ENCODE data around the gene TRDMT1.

Gene TRDMT1

DNA sequence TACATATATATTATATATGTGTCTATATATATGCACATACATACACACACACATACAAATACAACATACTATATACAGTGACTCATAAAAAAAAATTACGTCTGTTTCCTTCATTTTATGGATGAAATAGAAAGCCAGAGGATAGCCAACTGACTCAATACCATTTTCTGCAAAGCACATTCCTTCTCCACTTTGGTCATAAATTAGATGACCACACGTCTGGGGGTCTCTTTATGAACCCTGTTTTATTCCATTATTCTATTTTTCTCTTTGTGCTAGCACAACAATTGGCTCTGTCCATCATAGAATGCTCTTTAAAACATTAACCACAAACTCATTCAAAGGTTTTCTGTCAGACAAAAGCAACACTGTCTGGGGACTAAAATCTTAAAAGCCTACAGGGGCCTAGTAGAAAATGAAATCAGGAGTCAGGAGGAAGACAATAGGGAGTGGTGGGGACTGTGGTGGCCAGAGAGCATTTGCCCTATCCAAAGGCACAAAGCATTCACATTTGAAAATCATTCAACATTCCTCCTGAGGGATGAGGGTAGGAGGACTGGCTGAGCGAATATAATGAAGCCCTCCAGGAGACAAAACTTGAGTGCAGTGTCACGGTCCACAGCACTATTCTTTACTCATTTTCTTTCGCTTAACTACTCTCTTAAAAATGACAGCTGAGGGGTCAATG, 76.1 kb downstream of the TRDMT1 start:
- WGBS, result 61% methylated on average over 3 of the region's 5 CpGs

GRCh38 chr10:17123961-17124360, 77.5 kb downstream of the TRDMT1 start:
- peak overlapping the region; percentile 99 for H2AK5ac ChIP-seq (ENCODE audit: low read length, severe bottlenecking)
- H3K23ac ChIP-seq (ENCODE audit: low read length in 2 of 2), result no peak overlapping the region
- no peak overlapping the region for H2AFZ ChIP-seq (ENCODE audit: low read depth, low read length)
- H3K4me3 ChIP-seq (ENCODE audit: insufficient read depth in 1 of 2, low read depth in 1 of 2, low read length in 2 of 2), result no peak overlapping the region
- WGBS, result 94% methylated on average over 3 of the region's 3 CpGs
- H3K27ac ChIP-seq (ENCODE audit: low read length, poor library complexity, severe bottlenecking), result no peak overlapping the region
- no peaks in the 10 kb centered on the region for H3K9me3 ChIP-seq (ENCODE audit: control insufficient read depth, low read length)
- no peak for DNase-seq
- H3K4ac ChIP-seq (ENCODE audit: low read depth in 1 of 2, low read length in 2 of 2), result no peak overlapping the region
- no peak overlapping the region for H2BK5ac ChIP-seq (ENCODE audit: low read depth, low read length, poor library complexity, severe bottlenecking)
- no peak overlapping the region for H3K9ac ChIP-seq (ENCODE audit: low read length)
- H3K14ac ChIP-seq (ENCODE audit: low read length in 2 of 2), result no peak overlapping the region
- H3K36me3 ChIP-seq (ENCODE audit: control insufficient read depth in 1 of 2, insufficient read depth in 2 of 2, low read depth in 1 of 2, low read length in 2 of 2), result no peaks in the 10 kb centered on the region
- H2BK12ac ChIP-seq (ENCODE audit: low read length in 2 of 2), result no peak overlapping the region
- H3K18ac ChIP-seq (ENCODE audit: low read depth in 1 of 2, low read length in 2 of 2), result no peak overlapping the region
- no peak overlapping the region for H3K4me2 ChIP-seq (ENCODE audit: low read length, poor library complexity, severe bottlenecking)
- H4K8ac ChIP-seq (ENCODE audit: low read length), result no peak overlapping the region
- no peak overlapping the region for H2BK15ac ChIP-seq (ENCODE audit: low read depth, poor library complexity, severe bottlenecking)
- peaks cover 3% of the 10 kb centered on the region for H3K4me1 ChIP-seq (ENCODE audit: control insufficient read depth, insufficient read depth, low read depth, low read length)
- H3K79me1 ChIP-seq (replicated peaks; ENCODE audit: low read length, poor library complexity, severe bottlenecking), result no peaks in the 10 kb centered on the region
- no peak overlapping the region for H2BK120ac ChIP-seq (ENCODE audit: low read depth, low read length)
- H3K27me3 ChIP-seq (ENCODE audit: control insufficient read depth in 1 of 2, insufficient read depth in 1 of 2, low read length in 2 of 2), result no peaks in the 10 kb centered on the region
- H4K91ac ChIP-seq (ENCODE audit: low read length), result no peak overlapping the region

More for the DNA sequence above, 76.1 kb downstream of the TRDMT1 start:
- H4K8ac ChIP-seq (ENCODE audit: low read length), result no peak overlapping the region
- no peak overlapping the region for H3K14ac ChIP-seq (ENCODE audit: low read length in 2 of 2)
- no peak overlapping the region for H2BK120ac ChIP-seq (ENCODE audit: low read depth, low read length)
- H3K18ac ChIP-seq (ENCODE audit: low read depth in 1 of 2, low read length in 2 of 2), result no peak overlapping the region
- no peak overlapping the region for H3K4me3 ChIP-seq (ENCODE audit: insufficient read depth in 1 of 2, low read depth in 1 of 2, low read length in 2 of 2)
- no peak overlapping the region for H3K4ac ChIP-seq (ENCODE audit: low read depth in 1 of 2, low read length in 2 of 2)
- no peak for DNase-seq
- H3K23ac ChIP-seq (ENCODE audit: low read length in 2 of 2), result no peak overlapping the region
- no peak overlapping the region for H2AK5ac ChIP-seq (ENCODE audit: low read length, severe bottlenecking)
- H3K36me3 ChIP-seq (ENCODE audit: control insufficient read depth in 1 of 2, insufficient read depth in 2 of 2, low read depth in 1 of 2, low read length in 2 of 2), result no peaks in the 10 kb centered on the region
- no peak overlapping the region for H3K27ac ChIP-seq (ENCODE audit: low read length, poor library complexity, severe bottlenecking)
- no peak overlapping the region for H2AFZ ChIP-seq (ENCODE audit: low read depth, low read length)
- H3K27me3 ChIP-seq (ENCODE audit: control insufficient read depth in 1 of 2, insufficient read depth in 1 of 2, low read length in 2 of 2), result no peaks in the 10 kb centered on the region
- no peaks in the 10 kb centered on the region for H3K9me3 ChIP-seq (ENCODE audit: control insufficient read depth, low read length)
- no peak overlapping the region for H3K4me2 ChIP-seq (ENCODE audit: low read length, poor library complexity, severe bottlenecking)
- H4K91ac ChIP-seq (ENCODE audit: low read length), result no peak overlapping the region
- H2BK5ac ChIP-seq (ENCODE audit: low read depth, low read length, poor library complexity, severe bottlenecking), result no peak overlapping the region
- no peak overlapping the region for H2BK15ac ChIP-seq (ENCODE audit: low read depth, poor library complexity, severe bottlenecking)
- H3K9ac ChIP-seq (ENCODE audit: low read length), result no peak overlapping the region
- H3K79me1 ChIP-seq (replicated peaks; ENCODE audit: low read length, poor library complexity, severe bottlenecking), result no peaks in the 10 kb centered on the region
- H3K4me1 ChIP-seq (ENCODE audit: control insufficient read depth, insufficient read depth, low read depth, low read length), result peaks cover 3% of the 10 kb centered on the region
- H2BK12ac ChIP-seq (ENCODE audit: low read length in 2 of 2), result no peak overlapping the region

GRCh38 chr10:17122726-17123661, 78.5 kb downstream of the TRDMT1 start:
- Histone ChIP-seq H2BK15ac (ENCODE audit: low read depth, poor library complexity, severe bottlenecking) (no peak overlapping the region), H2BK5ac (ENCODE audit: low read depth, low read length, poor library complexity, severe bottlenecking) (no peak overlapping the region), H4K91ac (ENCODE audit: low read length) (no peak overlapping the region), H2AK5ac (ENCODE audit: low read length, severe bottlenecking) (no peak overlapping the region), H3K4me3 (ENCODE audit: insufficient read depth in 1 of 2, low read depth in 1 of 2, low read length in 2 of 2) (no peak overlapping the region), H3K9ac (ENCODE audit: low read length) (peak overlapping the region; percentile 40), H2BK12ac (ENCODE audit: low read length in 2 of 2) (no peak overlapping the region), H3K9me3 (ENCODE audit: control insufficient read depth, low read length) (no peaks in the 10 kb centered on the region), H4K8ac (ENCODE audit: low read length) (no peak overlapping the region), H2AFZ (ENCODE audit: low read depth, low read length) (no peak overlapping the region), H3K4ac (ENCODE audit: low read depth in 1 of 2, low read length in 2 of 2) (no peak overlapping the region), H3K27me3 (ENCODE audit: control insufficient read depth in 1 of 2, insufficient read depth in 1 of 2, low read length in 2 of 2) (no peaks in the 10 kb centered on the region), H3K23ac (ENCODE audit: low read length in 2 of 2) (no peak overlapping the region), H3K4me2 (ENCODE audit: low read length, poor library complexity, severe bottlenecking) (no peak overlapping the region), H2BK120ac (ENCODE audit: low read depth, low read length) (no peak overlapping the region), H3K4me1 (ENCODE audit: control insufficient read depth, insufficient read depth, low read depth, low read length) (peaks cover 3% of the 10 kb centered on the region), H3K27ac (ENCODE audit: low read length, poor library complexity, severe bottlenecking) (peak overlapping the region; percentile 41), H3K14ac (ENCODE audit: low read length in 2 of 2) (no peak overlapping the region), H3K36me3 (ENCODE audit: control insufficient read depth in 1 of 2, insufficient read depth in 2 of 2, low read depth in 1 of 2, low read length in 2 of 2) (no peaks in the 10 kb centered on the region), H3K79me1 (replicated peaks; ENCODE audit: low read length, poor library complexity, severe bottlenecking) (no peaks in the 10 kb centered on the region), H3K18ac (ENCODE audit: low read depth in 1 of 2, low read length in 2 of 2) (peak overlapping the region in 1 of 2 experiments; percentile 75)
- 84% methylated on average over 4 of the region's 5 CpGs for WGBS
- DNase-seq, result peak; percentile 73

GRCh38 chr10:17122052-17122451, 79.4 kb downstream of the TRDMT1 start:
- Histone ChIP-seq H3K9ac (ENCODE audit: low read length) (no peak overlapping the region), H2BK15ac (ENCODE audit: low read depth, poor library complexity, severe bottlenecking) (no peak overlapping the region), H3K4ac (ENCODE audit: low read depth in 1 of 2, low read length in 2 of 2) (peak overlapping the region; percentile 24 to 64), H2AK5ac (ENCODE audit: low read length, severe bottlenecking) (peak overlapping the region; percentile 82), H3K23ac (ENCODE audit: low read length in 2 of 2) (no peak overlapping the region), H2BK5ac (ENCODE audit: low read depth, low read length, poor library complexity, severe bottlenecking) (no peak overlapping the region), H2AFZ (ENCODE audit: low read depth, low read length) (no peak overlapping the region), H4K8ac (ENCODE audit: low read length) (no peak overlapping the region), H3K4me2 (ENCODE audit: low read length, poor library complexity, severe bottlenecking) (no peak overlapping the region), H2BK120ac (ENCODE audit: low read depth, low read length) (peak overlapping the region; percentile 19), H2BK12ac (ENCODE audit: low read length in 2 of 2) (peak overlapping the region in 1 of 2 experiments; percentile 82), H4K91ac (ENCODE audit: low read length) (no peak overlapping the region), H3K79me1 (replicated peaks; ENCODE audit: low read length, poor library complexity, severe bottlenecking) (no peaks in the 10 kb centered on the region), H3K4me3 (ENCODE audit: insufficient read depth in 1 of 2, low read depth in 1 of 2, low read length in 2 of 2) (no peak overlapping the region), H3K9me3 (ENCODE audit: control insufficient read depth, low read length) (no peaks in the 10 kb centered on the region), H3K27ac (ENCODE audit: low read length, poor library complexity, severe bottlenecking) (no peak overlapping the region), H3K36me3 (ENCODE audit: control insufficient read depth in 1 of 2, insufficient read depth in 2 of 2, low read depth in 1 of 2, low read length in 2 of 2) (no peaks in the 10 kb centered on the region), H3K27me3 (ENCODE audit: control insufficient read depth in 1 of 2, insufficient read depth in 1 of 2, low read length in 2 of 2) (no peaks in the 10 kb centered on the region), H3K18ac (ENCODE audit: low read depth in 1 of 2, low read length in 2 of 2) (peak overlapping the region; percentile 16 to 62), H3K14ac (ENCODE audit: low read length in 2 of 2) (no peak overlapping the region), H3K4me1 (ENCODE audit: control insufficient read depth, insufficient read depth, low read depth, low read length) (peaks cover 3% of the 10 kb centered on the region)
- DNase-seq, result no peak
- 99% methylated on average over 2 of the region's 2 CpGs for WGBS

Data from mesenchymal stem cell (in vitro differentiated cells and primary cell).